Esophagus muscularis mucosa (tissue), 3 donors: ENCODE results near the gene EARS2.

Experiments used
- POLR2A ChIP-seq: fragments of 450-650 bp; IDR thresholded peaks from one replicate; pipeline ENCODE4 v1.6.1; 2017; ENCODE audit warnings: antibody characterized with exemption, moderate library complexity, mild to moderate bottlenecking, low read depth
- TF ChIP-seq, protein P1 (sequence below), 3 experiments: fragments of 200-600 bp in 2 of 3; fragments of 450-650 bp in 1 of 3; sonication (generic) in 2 of 3; IDR thresholded peaks; one replicate each; pipeline ENCODE4 v1.5.1; 2017 to 2019; ENCODE audit warnings: antibody characterized with exemption in 3 of 3, mild to moderate bottlenecking in 2 of 3, moderate library complexity in 1 of 3

DNA sequence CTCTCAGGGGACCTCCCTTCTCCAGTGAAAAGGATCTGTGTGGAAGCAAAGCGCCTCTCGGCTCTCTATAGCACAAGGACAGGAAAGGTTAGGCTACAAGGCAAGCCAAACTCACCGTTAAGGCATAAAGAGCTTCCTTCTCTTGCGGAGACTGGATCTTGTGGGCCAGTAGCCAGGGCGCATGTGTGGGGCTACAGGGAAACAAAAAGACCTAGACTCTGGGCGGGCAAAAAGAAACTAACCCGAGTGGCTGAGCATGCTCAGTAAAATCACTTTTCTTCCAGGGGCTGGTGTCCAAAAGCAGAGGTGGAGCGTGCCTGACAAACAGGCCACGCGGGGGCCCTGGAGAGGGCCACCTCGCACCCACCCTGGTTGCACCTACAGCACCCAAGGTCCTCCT lies 63.0 kb downstream of the EARS2 start:
- TF ChIP-seq, protein P1, sequence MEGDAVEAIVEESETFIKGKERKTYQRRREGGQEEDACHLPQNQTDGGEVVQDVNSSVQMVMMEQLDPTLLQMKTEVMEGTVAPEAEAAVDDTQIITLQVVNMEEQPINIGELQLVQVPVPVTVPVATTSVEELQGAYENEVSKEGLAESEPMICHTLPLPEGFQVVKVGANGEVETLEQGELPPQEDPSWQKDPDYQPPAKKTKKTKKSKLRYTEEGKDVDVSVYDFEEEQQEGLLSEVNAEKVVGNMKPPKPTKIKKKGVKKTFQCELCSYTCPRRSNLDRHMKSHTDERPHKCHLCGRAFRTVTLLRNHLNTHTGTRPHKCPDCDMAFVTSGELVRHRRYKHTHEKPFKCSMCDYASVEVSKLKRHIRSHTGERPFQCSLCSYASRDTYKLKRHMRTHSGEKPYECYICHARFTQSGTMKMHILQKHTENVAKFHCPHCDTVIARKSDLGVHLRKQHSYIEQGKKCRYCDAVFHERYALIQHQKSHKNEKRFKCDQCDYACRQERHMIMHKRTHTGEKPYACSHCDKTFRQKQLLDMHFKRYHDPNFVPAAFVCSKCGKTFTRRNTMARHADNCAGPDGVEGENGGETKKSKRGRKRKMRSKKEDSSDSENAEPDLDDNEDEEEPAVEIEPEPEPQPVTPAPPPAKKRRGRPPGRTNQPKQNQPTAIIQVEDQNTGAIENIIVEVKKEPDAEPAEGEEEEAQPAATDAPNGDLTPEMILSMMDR (IDR thresholded peaks at IDR 0.05) = no peak
- TF ChIP-seq POLR2A = no peak
